HFF-Myc (cell line): Measurements from ENCODE around the gene TTLL6.

Experiments
- DNase-seq: peaks from one replicate; pipeline ENCODE4 v3.0.0-alpha.2; 2011; ENCODE audit warnings: low read depth; ENCODE audit errors: extremely low read depth
- H3K4me3 ChIP-seq: replicated peaks from 2 replicates; pipeline ENCODE4 v1.5.1; 2011; ENCODE audit warnings: low read depth, mild to moderate bottlenecking, control low read depth, low read length
- CTCF ChIP-seq: IDR thresholded peaks from 2 replicates; pipeline ENCODE4 v1.5.1; 2012; ENCODE audit warnings: mild to moderate bottlenecking, low read depth, low read length, control low read depth; ENCODE audit errors: missing control alignments

The TTLL6 gene

GRCh38 chr17:48753794-48754499 is 63.1 kb downstream of the TTLL6 start:
- no peak overlapping the region for H3K4me3 ChIP-seq
- no peak for DNase-seq
- TF ChIP-seq CTCF = no peak

- no peak overlapping the region for H3K4me3 ChIP-seq
- no peak for DNase-seq
- TF ChIP-seq CTCF = no peak
Measured at GRCh38 chr17:48752399-48753288, 64.4 kb downstream of the TTLL6 start.

GRCh38 chr17:48751733-48752398 is 65.2 kb downstream of the TTLL6 start:
- no peak for DNase-seq
- no peak for TF ChIP-seq CTCF
- no peak overlapping the region for H3K4me3 ChIP-seq

- DNase-seq = no peak
- no peak for TF ChIP-seq CTCF
Measured at GRCh38 chr17:48751172-48751571, 65.9 kb downstream of the TTLL6 start.

GRCh38 chr17:48749621-48750553 is 67.1 kb downstream of the TTLL6 start:
- no peak overlapping the region for H3K4me3 ChIP-seq
- DNase-seq = no peak
- no peak for TF ChIP-seq CTCF

More at GRCh38 chr17:48751172-48751571, 65.9 kb downstream of the TTLL6 start:
- H3K4me3 ChIP-seq = no peak overlapping the region
